ENCODE data around the gene MRGPRD. TPM values are rescaled to one million over a fixed set of nuclear protein-coding genes. Genes with fewer than 3 reads are reported as not detected.
A peak's percentile ranks its signal among the peaks of the same experiment; 100 is the strongest.

MRGPRD gene
- total and polyA plus RNA-seq, 2 of the 13 experiments (the other 11 are each of a cell fraction or from before 2014, with no cell fraction given), result not detected

DNA sequence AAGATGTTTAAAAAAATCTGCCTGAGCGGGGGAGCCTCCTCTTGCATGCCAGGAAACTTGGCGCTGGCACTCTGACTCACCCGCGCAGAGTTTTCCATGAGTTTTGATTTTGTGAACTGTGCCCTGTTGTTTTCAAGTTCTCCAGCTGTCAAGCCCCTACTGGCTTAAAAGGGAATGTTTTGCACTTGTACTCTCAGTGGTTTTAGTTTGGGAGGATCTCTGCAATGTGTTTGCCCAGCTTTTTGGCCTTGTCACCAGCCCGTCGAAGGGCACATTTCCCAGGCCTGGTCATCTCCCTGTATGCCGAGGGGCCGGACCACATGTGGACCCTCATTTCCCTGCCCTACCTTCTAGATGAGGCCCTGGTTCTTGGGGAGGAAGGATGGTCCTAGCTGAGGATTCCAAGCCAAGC, 20.1 kb upstream of the MRGPRD start:
- FAIRE-seq (peak; percentile 50), ATAC-seq (peak; percentile 80), DNase-seq (ENCODE audit: low spot score) (peak; percentile 57)
- H3K9ac ChIP-seq (ENCODE audit: insufficient read depth, low read depth, low read length), result no peak overlapping the region
- WGBS (ENCODE audit: low lambda C conversion rate), result 3% methylated on average over 8 of the region's 8 CpGs
- H3K79me2 ChIP-seq (ENCODE audit: insufficient read depth, low read length), result no peaks in the 10 kb centered on the region
- no peaks in the 10 kb centered on the region for H4K20me1 ChIP-seq (ENCODE audit: insufficient read depth, low read length)
- H3K4me2 ChIP-seq (ENCODE audit: low read depth, low read length), result no peak overlapping the region
- no TSS peak for BruUV-seq (replicated peaks)
- no peak overlapping the region for H2AFZ ChIP-seq (ENCODE audit: low read length)
- CTCF ChIA-PET (ENCODE audit: low intra/inter-chr PET ratio, low total read pairs), result no interaction called here
- no peaks in the 10 kb centered on the region for H3K36me3 ChIP-seq (replicated peaks in 1 of 2; ENCODE audit: control insufficient read depth in 1 of 2, insufficient read depth in 2 of 2, low read length in 2 of 2)
- POLR2A ChIA-PET, result interaction anchor here (1.2 kb wide), 1 partner anchor 48 kb away, joined by 3 read pairs; the partner anchor contains the start of gene TPCN2
- intact Hi-C loops (cut with micrococcal nuclease; ENCODE audit: unreplicated experiment) (no loop called here), in situ Hi-C loops (cut with HindIII; ENCODE audit: extremely low pct_ligation_motif_present, low pct_unique_long_range_greater_than_20kb) (no loop called here)
- peaks cover 4 to 71% of the 10 kb centered on the region in 2 experiments; a peak in 4 of 5 replicates for H3K27me3 ChIP-seq (ENCODE audit: control insufficient read depth in 1 of 2, insufficient read depth in 2 of 2, low read length in 2 of 2)
- H3K4me1 ChIP-seq (ENCODE audit: insufficient read depth, low read length), result peaks cover 6% of the 10 kb centered on the region
- H3K27ac ChIP-seq (ENCODE audit: extremely low read length, insufficient read depth, low read length), result no peak overlapping the region
- H3K4me3 ChIP-seq (replicated peaks in 1 of 3; ENCODE audit: insufficient read depth in 1 of 3, low read depth in 2 of 3, low read length in 3 of 3), result no peak overlapping the region
- H3K9me3 ChIP-seq (ENCODE audit: low read length), result no peaks in the 10 kb centered on the region
- TF ChIP-seq, protein P1, sequence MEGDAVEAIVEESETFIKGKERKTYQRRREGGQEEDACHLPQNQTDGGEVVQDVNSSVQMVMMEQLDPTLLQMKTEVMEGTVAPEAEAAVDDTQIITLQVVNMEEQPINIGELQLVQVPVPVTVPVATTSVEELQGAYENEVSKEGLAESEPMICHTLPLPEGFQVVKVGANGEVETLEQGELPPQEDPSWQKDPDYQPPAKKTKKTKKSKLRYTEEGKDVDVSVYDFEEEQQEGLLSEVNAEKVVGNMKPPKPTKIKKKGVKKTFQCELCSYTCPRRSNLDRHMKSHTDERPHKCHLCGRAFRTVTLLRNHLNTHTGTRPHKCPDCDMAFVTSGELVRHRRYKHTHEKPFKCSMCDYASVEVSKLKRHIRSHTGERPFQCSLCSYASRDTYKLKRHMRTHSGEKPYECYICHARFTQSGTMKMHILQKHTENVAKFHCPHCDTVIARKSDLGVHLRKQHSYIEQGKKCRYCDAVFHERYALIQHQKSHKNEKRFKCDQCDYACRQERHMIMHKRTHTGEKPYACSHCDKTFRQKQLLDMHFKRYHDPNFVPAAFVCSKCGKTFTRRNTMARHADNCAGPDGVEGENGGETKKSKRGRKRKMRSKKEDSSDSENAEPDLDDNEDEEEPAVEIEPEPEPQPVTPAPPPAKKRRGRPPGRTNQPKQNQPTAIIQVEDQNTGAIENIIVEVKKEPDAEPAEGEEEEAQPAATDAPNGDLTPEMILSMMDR (CRISPR knock-in tag; IDR thresholded peaks at IDR 0.05), result peak; percentile 19; the same call in 1 of the 2 replicates
- TF ChIP-seq SCMH1 (CRISPR knock-in tag; IDR thresholded peaks at IDR 0.05; ENCODE audit: borderline replicate concordance) (no peak), ZNF619 (CRISPR knock-in tag; IDR thresholded peaks at IDR 0.05) (no peak), LCORL (IDR thresholded peaks at IDR 0.05) (no peak), LCORL (CRISPR knock-in tag; IDR thresholded peaks at IDR 0.05) (no peak), ZBTB20 (CRISPR knock-in tag; IDR thresholded peaks at IDR 0.05; ENCODE audit: borderline replicate concordance, low read depth) (no peak), MLLT10 (CRISPR knock-in tag; IDR thresholded peaks at IDR 0.05) (no peak), ZNF17 (CRISPR knock-in tag; IDR thresholded peaks at IDR 0.05) (no peak), MIER2 (CRISPR knock-in tag; IDR thresholded peaks at IDR 0.05) (no peak), FOSL2 (CRISPR knock-in tag; IDR thresholded peaks at IDR 0.05) (peak; percentile 34), ZNF326 (CRISPR knock-in tag; IDR thresholded peaks at IDR 0.05; ENCODE audit: borderline replicate concordance) (no peak), ZFYVE20 (CRISPR knock-in tag; IDR thresholded peaks at IDR 0.05; ENCODE audit: borderline replicate concordance, low read depth) (no peak), TERF1 (CRISPR knock-in tag; IDR thresholded peaks at IDR 0.05) (no peak), XRCC5 (optimal IDR thresholded peaks at IDR 0.05; ENCODE audit: low read length) (peak; percentile 46), RAD51 (IDR thresholded peaks at IDR 0.05; ENCODE audit: borderline replicate concordance) (no peak), TAF1 (CRISPR knock-in tag; IDR thresholded peaks at IDR 0.05) (no peak), TCF7 (IDR thresholded peaks at IDR 0.05; ENCODE audit: low read depth) (no peak), TFAP4 (IDR thresholded peaks at IDR 0.05; ENCODE audit: borderline replicate concordance, low read depth) (peak; percentile 46; the same call in 1 of the 2 replicates), ZNF263 (CRISPR knock-in tag; IDR thresholded peaks at IDR 0.05) (0 out of 2 replicates have a peak, but pooled peaks have one; percentile 35), ZNF792 (CRISPR knock-in tag; IDR thresholded peaks at IDR 0.05) (no peak), TFDP1 (CRISPR knock-in tag; IDR thresholded peaks at IDR 0.05; ENCODE audit: borderline replicate concordance) (no peak), KDM5A (IDR thresholded peaks at IDR 0.05; ENCODE audit: borderline replicate concordance, low read length) (no peak)

All from HepG2 (cell line).